Heart right ventricle (tissue), 16 donors: ENCODE data around the gene THTPA. TPM values are rescaled to one million over a fixed set of nuclear protein-coding genes. Genes with fewer than 3 reads are reported as not detected.
"Not testable (repeated sequence)": the region's sequence is repeated elsewhere in the genome, so short reads cannot be mapped to it uniquely, and the experiment has no call there.

ENCODE experiments used
- ATAC-seq, 8 donors: fragments of 200-7000 bp; cut with Tn5 transposase; one replicate each; pipeline ENCODE4 v1.9.1; 2020; ENCODE audit warnings: mild to moderate bottlenecking in 8 of 8, moderate library complexity in 8 of 8, moderate number of reproducible peaks in 1 of 8
- DNase-seq, 2 donors: peaks; one replicate each; pipeline ENCODE4 v3.0.0-alpha.2; 2020
- H3K27ac ChIP-seq, 10 donors: fragments of 200-600 bp; sonication (generic) in 2 of 10; one replicate each; pipeline versions ENCODE4 v1.5.0 to v1.8.0; 2020 to 2022; ENCODE audit warnings: mild to moderate bottlenecking in 3 of 10
- H3K27me3 ChIP-seq, 7 donors: fragments of 200-600 bp; one replicate each; pipeline ENCODE4 v1.8.0; 2021 to 2022; ENCODE audit warnings: mild to moderate bottlenecking in 2 of 7
- H3K36me3 ChIP-seq, 9 donors: fragments of 200-600 bp; sonication (generic) in 1 of 9; one replicate each; pipeline versions ENCODE4 v1.5.0 to v1.8.0; 2020 to 2022; ENCODE audit warnings: mild to moderate bottlenecking in 2 of 9
- H3K4me1 ChIP-seq, 9 donors: fragments of 200-600 bp; sonication (generic) in 1 of 9; one replicate each; pipeline versions ENCODE4 v1.5.0 to v1.8.0; 2020 to 2022; ENCODE audit warnings: mild to moderate bottlenecking in 4 of 9
- H3K4me3 ChIP-seq, 10 donors: fragments of 200-600 bp; sonication (generic) in 2 of 10; one replicate each; pipeline versions ENCODE4 v1.5.0 to v1.8.0; 2020 to 2022; ENCODE audit warnings: mild to moderate bottlenecking in 7 of 10, moderate library complexity in 2 of 10
- H3K9me3 ChIP-seq, 11 donors: fragments of 200-600 bp in 10 of 11; sonication (generic) in 2 of 11; one replicate each; pipeline versions ENCODE4 v1.5.0 to v1.8.0; 2013 to 2022; ENCODE audit warnings: mild to moderate bottlenecking in 2 of 11, control low read depth in 1 of 11, moderate library complexity in 1 of 11
- WGBS, 2 donors: extraction: QIAGEN DNeasy Blood & Tissue Kit; methylation state at CpG; one replicate each; pipeline ENCODE4 v1.1.7; 2013; ENCODE audit warnings: inconsistent platforms in 1 of 2; 5-methylcytosine and 5-hydroxymethylcytosine counted together
- intact Hi-C, 10 donors: fragments of 100-400 bp; cut with DNase I; formaldehyde crosslinking; loops; one replicate each; pipeline versions ENCODE4 v1.11.1 to v1.14.2; 2022
- polyA plus RNA-seq, 2 donors: library from polyadenylated mRNA; stranded (reverse); fragments of 200-250 nt; gene quantifications; one replicate each; pipeline ENCODE4 v1.2.3, GENCODE V29; 2013
- total RNA-seq, 10 donors: library from RNA; stranded (reverse); fragmentation: NEBNext Ultra II Directional in 3 of 10; extraction: Animal tissue kit (Norgen Biotek cat#: 25700) in 3 of 10; gene quantifications; one replicate each; pipeline versions ENCODE4 v1.2.1 to v1.2.4, GENCODE V29; 2021 to 2023
- TF ChIP-seq, protein P1 (sequence below), 9 donors: fragments of 200-600 bp; sonication (generic) in 2 of 9; IDR thresholded peaks; one replicate each; pipeline versions ENCODE4 v1.5.0 to v1.8.0; 2021 to 2022; ENCODE audit warnings: antibody characterized with exemption in 9 of 9, mild to moderate bottlenecking in 5 of 9, moderate library complexity in 1 of 9
- donor health status: Arrhythmogenic right ventricular cardiomyopathy.
- donor health status: ischemic (EF 13 %, LVEDD 7.1; RV severe dilation, severe dysfunction).
- donor health status: healthy with polysubstance abuse.
- donor health status: DM: no; HTN: yes; CAD: no.
- donor health status: DM: no; HTN: no; CAD: no.
- donor health status: ischemic (EF 25% LVEDD 6.9; RV normal size, moderate dysfunction).
- donor health status: ischemic (EF 25% LVEDD 5.7; RV mildly dilated, moderate dysfunction).
- donor health status: healthy.
- donor health status: DM: yes; HTN: yes; CAD: no.
- donor health status: Ischemic cardiomyopathy.
- donor health status: ischemic (EF 35%, LVEDD 5.7; RV mildly dilated, moderate dysfunction).
- donor health status: nonischemic (EF 11% LVEDD 7.7; RV severe dilation, severe dysfunction).
- donor health status: DM: yes; HTN: yes; CAD: no.
- donor health status: PGD.
- donor health status: ischemic (EF 29% LVEDD 5.4; RV normal size, mild dysfunction).
- donor health status: nonischemic (EF 23%, LVEDD 6.1; RV moderate dilation, normal function).

THTPA gene
- total and polyA plus RNA-seq, 12 donors: 8.7 to 27.9 (median 18.0) TPM

- Histone ChIP-seq H3K4me3 (no peak overlapping the region), H3K9me3 (no peaks in the 10 kb centered on the region), H3K4me1 (peaks cover 0 to 16% (median 9%) of the 10 kb centered on the region in 9 donors), H3K27ac (no peak overlapping the region), H3K27me3 (peaks cover 22 to 73% (median 65%) of the 10 kb centered on the region in 7 donors), H3K36me3 (no peaks in the 10 kb centered on the region)
- DNase-seq (no peak), ATAC-seq (no peak)
- intact Hi-C loops: loop anchor here in 1 of 10 donors (10.0 kb wide), 1 partner anchor 355 kb away; no protein-coding TSS in a partner anchor
- TF ChIP-seq, protein P1, sequence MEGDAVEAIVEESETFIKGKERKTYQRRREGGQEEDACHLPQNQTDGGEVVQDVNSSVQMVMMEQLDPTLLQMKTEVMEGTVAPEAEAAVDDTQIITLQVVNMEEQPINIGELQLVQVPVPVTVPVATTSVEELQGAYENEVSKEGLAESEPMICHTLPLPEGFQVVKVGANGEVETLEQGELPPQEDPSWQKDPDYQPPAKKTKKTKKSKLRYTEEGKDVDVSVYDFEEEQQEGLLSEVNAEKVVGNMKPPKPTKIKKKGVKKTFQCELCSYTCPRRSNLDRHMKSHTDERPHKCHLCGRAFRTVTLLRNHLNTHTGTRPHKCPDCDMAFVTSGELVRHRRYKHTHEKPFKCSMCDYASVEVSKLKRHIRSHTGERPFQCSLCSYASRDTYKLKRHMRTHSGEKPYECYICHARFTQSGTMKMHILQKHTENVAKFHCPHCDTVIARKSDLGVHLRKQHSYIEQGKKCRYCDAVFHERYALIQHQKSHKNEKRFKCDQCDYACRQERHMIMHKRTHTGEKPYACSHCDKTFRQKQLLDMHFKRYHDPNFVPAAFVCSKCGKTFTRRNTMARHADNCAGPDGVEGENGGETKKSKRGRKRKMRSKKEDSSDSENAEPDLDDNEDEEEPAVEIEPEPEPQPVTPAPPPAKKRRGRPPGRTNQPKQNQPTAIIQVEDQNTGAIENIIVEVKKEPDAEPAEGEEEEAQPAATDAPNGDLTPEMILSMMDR (IDR thresholded peaks at IDR 0.05): no peak
Observed at GRCh38 chr14:23579739-23580138, 23.7 kb downstream of the THTPA start.

DNA sequence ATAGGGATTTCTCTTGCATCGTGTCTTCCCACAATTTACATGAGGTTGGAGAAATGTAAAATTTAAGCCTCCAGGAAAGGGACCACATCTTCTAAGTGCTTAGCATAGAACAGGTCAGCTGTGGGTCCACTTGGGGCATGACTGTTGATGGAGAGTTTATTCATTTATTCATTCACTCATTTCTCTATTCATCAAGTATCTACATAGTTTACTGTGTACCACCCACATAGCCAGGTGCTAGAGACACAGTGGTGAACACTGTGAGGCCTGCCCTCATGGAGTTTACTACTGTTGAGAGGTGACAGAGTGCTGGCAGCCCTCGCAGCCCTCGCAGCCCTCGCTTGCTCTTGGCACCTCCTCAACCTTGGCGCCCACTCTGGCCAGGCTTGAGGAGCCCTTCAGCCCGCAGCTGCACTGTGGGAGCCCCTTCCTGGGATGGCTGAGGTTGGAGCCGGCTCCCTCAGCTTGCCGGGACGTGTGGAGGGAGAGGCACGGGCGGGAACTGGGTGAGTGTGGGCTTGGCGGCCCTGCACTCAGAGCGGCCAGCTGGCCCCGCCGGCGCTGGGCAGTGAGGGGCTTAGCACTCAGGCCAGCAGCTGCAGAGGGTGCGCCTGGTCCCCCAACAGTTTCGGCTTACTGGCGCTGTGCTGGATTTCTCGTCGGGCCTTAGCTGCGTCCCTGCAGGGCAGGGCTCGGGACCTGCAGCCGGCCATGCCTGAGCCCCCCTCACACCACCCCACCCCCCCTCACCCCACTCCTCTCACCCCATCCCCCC, 24.3 kb downstream of the THTPA start:
- Histone ChIP-seq H3K36me3 (no peaks in the 10 kb centered on the region), H3K27me3 (peaks cover 19 to 67% (median 59%) of the 10 kb centered on the region in 7 donors), H3K4me1 (peaks cover 0 to 16% (median 9%) of the 10 kb centered on the region in 9 donors), H3K27ac (no peak overlapping the region), H3K9me3 (no peaks in the 10 kb centered on the region), H3K4me3 (no peak overlapping the region)
- intact Hi-C loops: loop anchor here in 1 of 10 donors (10.0 kb wide), 1 partner anchor 354 kb away; no protein-coding TSS in a partner anchor
- TF ChIP-seq, protein P1 (IDR thresholded peaks at IDR 0.05): no peak
- DNase-seq: no peak
- WGBS, 2 donors: 89 to 92% methylated on average over 24 of the region's 24 CpGs
- no peak for ATAC-seq

DNA sequence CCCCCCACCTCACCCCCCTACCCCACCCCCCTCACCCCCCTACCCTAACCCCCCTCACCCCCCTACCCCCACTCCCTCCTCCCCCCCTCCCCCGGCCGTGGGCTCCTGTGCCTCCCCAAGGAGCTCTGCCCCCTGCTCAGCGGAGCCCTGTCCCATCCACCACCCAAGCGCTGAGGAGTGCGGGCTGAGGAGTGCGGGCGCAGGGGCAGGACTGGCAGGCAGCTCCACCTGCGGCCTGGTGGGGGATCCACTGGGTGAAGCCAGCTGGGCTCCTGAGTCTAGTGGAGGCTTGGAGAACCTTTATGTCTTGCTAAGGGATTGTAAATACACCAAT, 24.8 kb downstream of the THTPA start:
- H3K9me3 ChIP-seq: no peaks in the 10 kb centered on the region
- ATAC-seq (no peak), DNase-seq (no peak)
- peaks cover 0 to 16% (median 9%) of the 10 kb centered on the region in 9 donors for H3K4me1 ChIP-seq
- H3K4me3 ChIP-seq: no peak overlapping the region
- no peak overlapping the region for H3K27ac ChIP-seq
- no peaks in the 10 kb centered on the region for H3K36me3 ChIP-seq
- peaks cover 13 to 61% (median 57%) of the 10 kb centered on the region in 7 donors for H3K27me3 ChIP-seq
- intact Hi-C loops: loop anchor here in 1 of 10 donors (10.0 kb wide), 1 partner anchor 354 kb away; no protein-coding TSS in a partner anchor
- WGBS, 2 donors: 83 to 95% methylated on average over 6 to 8 of the region's 8 CpGs
- TF ChIP-seq, protein P1 (IDR thresholded peaks at IDR 0.05): no peak

GRCh38 chr14:23582906-23583760, 27.1 kb downstream of the THTPA start:
- intact Hi-C loops: loop anchor here in 1 of 10 donors (10.0 kb wide), 1 partner anchor 352 kb away; no protein-coding TSS in a partner anchor
- H3K27me3 ChIP-seq: peaks cover 0 to 50% (median 39%) of the 10 kb centered on the region in 7 donors

DNA sequence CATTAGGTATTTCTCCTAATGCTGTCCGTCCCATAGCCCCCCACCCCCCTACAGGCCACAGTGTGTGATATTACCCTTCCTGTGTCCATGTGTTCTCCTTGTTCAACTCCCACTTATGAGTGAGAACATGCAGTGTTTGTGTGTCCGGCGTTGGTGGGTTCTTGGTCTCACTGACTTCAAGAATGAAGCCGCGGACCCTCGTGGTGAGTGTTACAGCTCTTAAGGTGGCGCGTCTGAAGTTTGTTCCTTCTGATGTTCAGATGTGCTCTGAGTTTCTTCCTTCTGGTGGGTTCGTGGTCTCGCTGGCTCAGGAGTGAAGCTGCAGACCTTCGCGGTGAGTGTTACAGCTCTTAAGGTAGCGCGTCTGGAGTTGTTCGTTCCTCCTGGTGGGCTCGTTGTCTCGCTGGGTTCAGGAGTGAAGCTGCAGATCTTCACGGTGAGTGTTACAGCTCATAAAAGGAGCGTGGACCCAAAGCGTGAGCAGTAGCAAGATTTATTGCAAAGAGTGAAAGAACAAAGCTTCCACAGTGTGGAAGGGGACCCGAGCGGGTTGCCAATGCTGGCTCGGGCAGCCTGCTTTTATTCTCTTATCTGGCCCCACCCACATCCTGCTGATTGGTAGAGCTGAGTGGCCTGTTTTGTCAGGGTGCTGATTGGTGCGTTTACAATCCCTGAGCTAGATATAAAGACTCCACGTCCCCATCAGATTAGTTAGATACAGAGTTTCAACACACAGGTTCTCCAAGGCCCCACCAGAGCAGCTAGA, 27.9 kb downstream of the THTPA start:
- H3K36me3 ChIP-seq, ATAC-seq, H3K4me1 ChIP-seq, DNase-seq, H3K9me3 ChIP-seq, H3K27ac ChIP-seq, H3K4me3 ChIP-seq: not testable (repeated sequence)
- 84% methylated on average over 24 to 25 of the region's 25 CpGs for WGBS, 2 donors
- peaks cover 0 to 42% (median 31%) of the 10 kb centered on the region in 7 donors for H3K27me3 ChIP-seq
- intact Hi-C loops: loop anchor here in 1 of 10 donors (10.0 kb wide), 1 partner anchor 351 kb away; no protein-coding TSS in a partner anchor

More at GRCh38 chr14:23582906-23583760, 27.1 kb downstream of the THTPA start:
- TF ChIP-seq, protein P1 (IDR thresholded peaks at IDR 0.05): no peak
- WGBS, 2 donors: 70 to 76% methylated on average over 3 of the region's 3 CpGs
- H3K36me3 ChIP-seq: no peaks in the 10 kb centered on the region
- no peaks in the 10 kb centered on the region for H3K4me1 ChIP-seq
- no peak overlapping the region for H3K27ac ChIP-seq
- no peaks in the 10 kb centered on the region for H3K9me3 ChIP-seq
- ATAC-seq: no peak
- no peak for DNase-seq
- H3K4me3 ChIP-seq: no peak overlapping the region

GRCh38 chr14:23584527-23585203, 28.6 kb downstream of the THTPA start:
- not testable (repeated sequence) for H3K4me3 ChIP-seq, H3K36me3 ChIP-seq, H3K9me3 ChIP-seq, H3K4me1 ChIP-seq, ATAC-seq, DNase-seq, H3K27ac ChIP-seq
- 84 to 92% methylated on average over 13 to 25 of the region's 26 CpGs for WGBS, 2 donors
- peaks cover 0 to 35% (median 24%) of the 10 kb centered on the region in 7 donors for H3K27me3 ChIP-seq
- intact Hi-C loops: loop anchor here in 3 of 10 donors (5.0 to 10.0 kb wide), 3 partner anchors 343 to 350 kb away; no protein-coding TSS in a partner anchor
